HEK293 (cell line): ENCODE data around the gene TOPAZ1.

ENCODE experiments used
- CTCF ChIA-PET: fragments of 350-600 bp; formaldehyde crosslinking; extraction: SDS; loops from one replicate; lab custom pipeline; 2021; ENCODE audit warnings: antibody characterized with exemption; lab: Yijun Ruan, JAX
- POLR2A ChIA-PET: fragments of 300-600 bp; formaldehyde crosslinking; extraction: SDS; loops from one replicate; lab custom pipeline; 2020; ENCODE audit warnings: antibody characterized with exemption, inconsistent platforms; lab: Yijun Ruan, JAX
- H3K27ac ChIP-seq: fragments of 200-500 bp; sonication (Bioruptor generic); 2 replicates; pipeline ENCODE4 v1.5.1; 2014; ENCODE audit warnings: low read depth, low read length, control low read depth, inconsistent platforms; ENCODE audit errors: extremely low read depth
- H3K36me3 ChIP-seq, 2 experiments: fragments of 200-500 bp in 1 of 2; sonication (Bioruptor generic) in 1 of 2; 1 replicate in 1 of 2; 2 replicates in 1 of 2; pipeline ENCODE4 v1.5.1; 2014 to 2017; ENCODE audit warnings: inconsistent platforms in 2 of 2, low read length in 2 of 2; ENCODE audit not compliant: control insufficient read depth in 2 of 2, insufficient read depth in 1 of 2
- H3K4me1 ChIP-seq: fragments of 200-500 bp; sonication (Bioruptor generic); 2 replicates; pipeline ENCODE4 v1.5.1; 2014; ENCODE audit warnings: mild to moderate bottlenecking, low read length, inconsistent platforms; ENCODE audit not compliant: control insufficient read depth, insufficient read depth
- H3K4me3 ChIP-seq: 2 replicates; pipeline ENCODE4 v1.5.1; 2011; ENCODE audit warnings: low read depth, mild to moderate bottlenecking, control low read depth, low read length, moderate library complexity
- H3K9me3 ChIP-seq: fragments of 200-500 bp; sonication (Bioruptor generic); 2 replicates; pipeline ENCODE4 v1.5.1; 2014; ENCODE audit warnings: low read depth, low read length, inconsistent platforms; ENCODE audit not compliant: control insufficient read depth, insufficient read depth
- HOXA7 ChIP-seq: sonication (generic); formaldehyde crosslinking; IDR thresholded peaks from 2 replicates; pipeline ENCODE4 v1.8.1; 2022; ENCODE audit warnings: missing genetic modification reagents, borderline replicate concordance
- MZF1 ChIP-seq: fragments of 450-650 bp; formaldehyde crosslinking; IDR thresholded peaks from 2 replicates; pipeline ENCODE4 v1.5.1; 2017; ENCODE audit warnings: missing biosample characterization, missing genetic modification characterization, borderline replicate concordance
- PRDM1 ChIP-seq: fragments of 450-650 bp; formaldehyde crosslinking; IDR thresholded peaks from 2 replicates; pipeline ENCODE4; 2016; ENCODE audit warnings: missing biosample characterization, missing genetic modification characterization
- ZNF157 ChIP-seq: fragments of 450-650 bp; formaldehyde crosslinking; IDR thresholded peaks from 2 replicates; pipeline ENCODE4 v1.5.1; 2016; ENCODE audit warnings: missing biosample characterization, missing genetic modification characterization
- ZNF274 ChIP-seq, 2 experiments: fragments of 200-500 bp in 1 of 2; fragments of 450-650 bp in 1 of 2; sonication (Bioruptor generic) in 1 of 2; formaldehyde crosslinking in 1 of 2; IDR thresholded peaks; 2 replicates each; pipeline versions ENCODE4 v1.5.1 to v1.6.1; 2014 to 2016; ENCODE audit warnings: borderline replicate concordance in 1 of 2, inconsistent platforms in 1 of 2, low read length in 1 of 2, missing biosample characterization in 1 of 2, missing genetic modification characterization in 1 of 2
- ZNF366 ChIP-seq: fragments of 450-650 bp; formaldehyde crosslinking; conservative IDR thresholded peaks from 2 replicates; pipeline ENCODE4 v1.5.1; 2016; ENCODE audit warnings: missing biosample characterization, missing genetic modification characterization
- TF ChIP-seq, protein P1 (sequence below): fragments of 450-650 bp; formaldehyde crosslinking; IDR thresholded peaks from 2 replicates; pipeline ENCODE4 v1.5.1; 2016; ENCODE audit warnings: missing biosample characterization, missing genetic modification characterization
- TF ChIP-seq, protein P2 (sequence below): fragments of 450-650 bp; formaldehyde crosslinking; IDR thresholded peaks from 2 replicates; pipeline ENCODE4; 2016; ENCODE audit warnings: missing biosample characterization, missing genetic modification characterization
- TF ChIP-seq, protein P3 (sequence below): fragments of 450-650 bp; IDR thresholded peaks from 2 replicates; pipeline ENCODE4 v1.5.1; 2018; ENCODE audit warnings: missing biosample characterization, missing genetic modification characterization
- TF ChIP-seq, protein P4 (sequence below): fragments of 450-650 bp; formaldehyde crosslinking; IDR thresholded peaks from 2 replicates; pipeline ENCODE4 v1.5.1; 2016; ENCODE audit warnings: missing biosample characterization, missing genetic modification characterization
- TF ChIP-seq, protein P5 (sequence below): fragments of 450-650 bp; formaldehyde crosslinking; IDR thresholded peaks from 2 replicates; pipeline ENCODE4 v1.5.1; 2016; ENCODE audit warnings: missing biosample characterization, missing genetic modification characterization
- TF ChIP-seq, protein P6 (sequence below): fragments of 450-650 bp; formaldehyde crosslinking; IDR thresholded peaks from 2 replicates; pipeline ENCODE4 v1.5.1; 2017; ENCODE audit warnings: missing biosample characterization, missing genetic modification characterization

TOPAZ1 gene

DNA sequence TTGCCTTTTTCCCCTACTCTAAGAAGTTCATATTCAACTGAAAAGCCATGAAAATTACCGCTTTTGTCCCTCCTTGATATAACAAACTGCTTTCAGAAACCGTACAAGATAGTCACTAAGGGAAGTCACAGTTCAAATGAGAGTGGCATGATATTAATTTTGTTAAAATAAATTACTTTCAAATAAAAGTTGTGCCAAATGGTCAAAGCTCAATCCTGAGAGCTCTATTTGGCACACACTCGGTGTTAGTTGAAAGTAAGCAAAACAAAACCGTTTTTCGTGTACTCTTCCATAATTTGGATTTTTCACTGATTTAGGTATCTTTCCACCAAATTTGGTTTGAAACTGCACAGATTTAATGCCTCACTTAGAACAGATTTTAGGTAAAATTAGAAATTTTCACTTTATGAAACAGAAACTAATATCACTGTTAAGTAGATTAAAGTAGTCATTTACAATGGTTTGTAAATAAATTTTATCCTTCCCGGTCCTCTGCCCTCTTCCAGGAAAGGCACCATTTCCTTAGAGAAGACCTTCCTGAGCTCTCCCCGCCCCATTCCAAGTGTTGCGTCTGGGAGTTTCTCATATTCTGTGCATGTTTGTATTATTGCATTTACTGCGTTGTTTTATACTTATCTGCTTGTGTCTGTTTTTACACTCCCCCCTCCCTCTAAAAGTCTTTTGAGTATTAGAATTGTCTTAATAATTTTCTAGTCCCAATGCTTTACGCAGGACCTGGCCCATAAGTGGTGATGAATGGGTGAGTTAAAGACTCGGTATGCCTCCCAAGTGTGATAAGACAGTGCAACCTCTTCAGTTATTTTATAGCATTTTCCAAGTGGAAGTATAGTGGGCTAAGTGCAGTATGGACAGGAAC, 97.7 kb downstream of the TOPAZ1 start (continued):
- TF ChIP-seq MZF1 (tag by site-specific recombination) (no peak), ZNF366 (tag by site-specific recombination) (no peak)
- TF ChIP-seq, protein P1, sequence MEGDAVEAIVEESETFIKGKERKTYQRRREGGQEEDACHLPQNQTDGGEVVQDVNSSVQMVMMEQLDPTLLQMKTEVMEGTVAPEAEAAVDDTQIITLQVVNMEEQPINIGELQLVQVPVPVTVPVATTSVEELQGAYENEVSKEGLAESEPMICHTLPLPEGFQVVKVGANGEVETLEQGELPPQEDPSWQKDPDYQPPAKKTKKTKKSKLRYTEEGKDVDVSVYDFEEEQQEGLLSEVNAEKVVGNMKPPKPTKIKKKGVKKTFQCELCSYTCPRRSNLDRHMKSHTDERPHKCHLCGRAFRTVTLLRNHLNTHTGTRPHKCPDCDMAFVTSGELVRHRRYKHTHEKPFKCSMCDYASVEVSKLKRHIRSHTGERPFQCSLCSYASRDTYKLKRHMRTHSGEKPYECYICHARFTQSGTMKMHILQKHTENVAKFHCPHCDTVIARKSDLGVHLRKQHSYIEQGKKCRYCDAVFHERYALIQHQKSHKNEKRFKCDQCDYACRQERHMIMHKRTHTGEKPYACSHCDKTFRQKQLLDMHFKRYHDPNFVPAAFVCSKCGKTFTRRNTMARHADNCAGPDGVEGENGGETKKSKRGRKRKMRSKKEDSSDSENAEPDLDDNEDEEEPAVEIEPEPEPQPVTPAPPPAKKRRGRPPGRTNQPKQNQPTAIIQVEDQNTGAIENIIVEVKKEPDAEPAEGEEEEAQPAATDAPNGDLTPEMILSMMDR (tag by site-specific recombination): no peak
- TF ChIP-seq, protein P2, sequence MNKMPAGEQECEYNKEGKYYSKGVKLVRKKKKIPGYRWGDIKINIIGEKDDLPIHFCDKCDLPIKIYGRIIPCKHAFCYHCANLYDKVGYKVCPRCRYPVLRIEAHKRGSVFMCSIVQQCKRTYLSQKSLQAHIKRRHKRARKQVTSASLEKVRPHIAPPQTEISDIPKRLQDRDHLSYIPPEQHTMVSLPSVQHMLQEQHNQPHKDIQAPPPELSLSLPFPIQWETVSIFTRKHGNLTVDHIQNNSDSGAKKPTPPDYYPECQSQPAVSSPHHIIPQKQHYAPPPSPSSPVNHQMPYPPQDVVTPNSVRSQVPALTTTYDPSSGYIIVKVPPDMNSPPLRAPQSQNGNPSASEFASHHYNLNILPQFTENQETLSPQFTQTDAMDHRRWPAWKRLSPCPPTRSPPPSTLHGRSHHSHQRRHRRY: no peak
- TF ChIP-seq, protein P3, sequence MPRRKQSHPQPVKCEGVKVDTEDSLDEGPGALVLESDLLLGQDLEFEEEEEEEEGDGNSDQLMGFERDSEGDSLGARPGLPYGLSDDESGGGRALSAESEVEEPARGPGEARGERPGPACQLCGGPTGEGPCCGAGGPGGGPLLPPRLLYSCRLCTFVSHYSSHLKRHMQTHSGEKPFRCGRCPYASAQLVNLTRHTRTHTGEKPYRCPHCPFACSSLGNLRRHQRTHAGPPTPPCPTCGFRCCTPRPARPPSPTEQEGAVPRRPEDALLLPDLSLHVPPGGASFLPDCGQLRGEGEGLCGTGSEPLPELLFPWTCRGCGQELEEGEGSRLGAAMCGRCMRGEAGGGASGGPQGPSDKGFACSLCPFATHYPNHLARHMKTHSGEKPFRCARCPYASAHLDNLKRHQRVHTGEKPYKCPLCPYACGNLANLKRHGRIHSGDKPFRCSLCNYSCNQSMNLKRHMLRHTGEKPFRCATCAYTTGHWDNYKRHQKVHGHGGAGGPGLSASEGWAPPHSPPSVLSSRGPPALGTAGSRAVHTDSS (tag by site-specific recombination): no peak

DNA sequence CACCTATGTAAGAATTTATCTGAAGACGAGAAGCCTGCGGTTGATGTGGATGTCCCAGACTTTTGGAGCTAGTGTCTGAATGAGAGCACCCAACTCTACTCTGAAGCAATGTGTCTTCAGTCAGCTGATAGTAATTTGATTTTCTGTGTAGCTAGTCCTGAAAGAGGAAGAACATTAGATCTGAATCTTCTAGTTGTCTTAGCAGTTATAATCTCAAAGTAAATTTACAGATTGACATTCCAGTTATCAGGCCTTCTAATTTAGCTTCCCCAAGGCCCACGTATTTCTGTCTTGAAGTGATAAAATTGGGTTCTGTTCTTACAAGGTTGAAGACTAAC, 98.3 kb downstream of the TOPAZ1 start:
- no peak overlapping the region for H3K27ac ChIP-seq
- no peaks in the 10 kb centered on the region for H3K36me3 ChIP-seq
- H3K9me3 ChIP-seq: no peaks in the 10 kb centered on the region
- TF ChIP-seq, protein P4, sequence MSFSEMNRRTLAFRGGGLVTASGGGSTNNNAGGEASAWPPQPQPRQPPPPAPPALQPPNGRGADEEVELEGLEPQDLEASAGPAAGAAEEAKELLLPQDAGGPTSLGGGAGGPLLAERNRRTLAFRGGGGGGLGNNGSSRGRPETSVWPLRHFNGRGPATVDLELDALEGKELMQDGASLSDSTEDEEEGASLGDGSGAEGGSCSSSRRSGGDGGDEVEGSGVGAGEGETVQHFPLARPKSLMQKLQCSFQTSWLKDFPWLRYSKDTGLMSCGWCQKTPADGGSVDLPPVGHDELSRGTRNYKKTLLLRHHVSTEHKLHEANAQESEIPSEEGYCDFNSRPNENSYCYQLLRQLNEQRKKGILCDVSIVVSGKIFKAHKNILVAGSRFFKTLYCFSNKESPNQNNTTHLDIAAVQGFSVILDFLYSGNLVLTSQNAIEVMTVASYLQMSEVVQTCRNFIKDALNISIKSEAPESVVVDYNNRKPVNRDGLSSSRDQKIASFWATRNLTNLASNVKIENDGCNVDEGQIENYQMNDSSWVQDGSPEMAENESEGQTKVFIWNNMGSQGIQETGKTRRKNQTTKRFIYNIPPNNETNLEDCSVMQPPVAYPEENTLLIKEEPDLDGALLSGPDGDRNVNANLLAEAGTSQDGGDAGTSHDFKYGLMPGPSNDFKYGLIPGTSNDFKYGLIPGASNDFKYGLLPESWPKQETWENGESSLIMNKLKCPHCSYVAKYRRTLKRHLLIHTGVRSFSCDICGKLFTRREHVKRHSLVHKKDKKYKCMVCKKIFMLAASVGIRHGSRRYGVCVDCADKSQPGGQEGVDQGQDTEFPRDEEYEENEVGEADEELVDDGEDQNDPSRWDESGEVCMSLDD (tag by site-specific recombination): no peak
- no peak for TF ChIP-seq ZNF157 (tag by site-specific recombination)
- TF ChIP-seq PRDM1 (tag by site-specific recombination): no peak
- no peak for TF ChIP-seq ZNF274 (IDR thresholded peaks at IDR 0.05; ENCODE audit: low read length)
- no peak for TF ChIP-seq ZNF274 (tag by site-specific recombination; IDR thresholded peaks at IDR 0.05; ENCODE audit: borderline replicate concordance)
- TF ChIP-seq, protein P5, sequence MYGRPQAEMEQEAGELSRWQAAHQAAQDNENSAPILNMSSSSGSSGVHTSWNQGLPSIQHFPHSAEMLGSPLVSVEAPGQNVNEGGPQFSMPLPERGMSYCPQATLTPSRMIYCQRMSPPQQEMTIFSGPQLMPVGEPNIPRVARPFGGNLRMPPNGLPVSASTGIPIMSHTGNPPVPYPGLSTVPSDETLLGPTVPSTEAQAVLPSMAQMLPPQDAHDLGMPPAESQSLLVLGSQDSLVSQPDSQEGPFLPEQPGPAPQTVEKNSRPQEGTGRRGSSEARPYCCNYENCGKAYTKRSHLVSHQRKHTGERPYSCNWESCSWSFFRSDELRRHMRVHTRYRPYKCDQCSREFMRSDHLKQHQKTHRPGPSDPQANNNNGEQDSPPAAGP (tag by site-specific recombination): no peak
- TF ChIP-seq, all 188 proteins: peak for 0
- POLR2A ChIA-PET: no interaction called here
- H3K4me3 ChIP-seq: no peak overlapping the region
- CTCF ChIA-PET: interaction anchor here (0.6 kb wide), 1 partner anchor 20 kb away, joined by 3 read pairs; no protein-coding TSS in a partner anchor
- H3K4me1 ChIP-seq: no peaks in the 10 kb centered on the region

DNA sequence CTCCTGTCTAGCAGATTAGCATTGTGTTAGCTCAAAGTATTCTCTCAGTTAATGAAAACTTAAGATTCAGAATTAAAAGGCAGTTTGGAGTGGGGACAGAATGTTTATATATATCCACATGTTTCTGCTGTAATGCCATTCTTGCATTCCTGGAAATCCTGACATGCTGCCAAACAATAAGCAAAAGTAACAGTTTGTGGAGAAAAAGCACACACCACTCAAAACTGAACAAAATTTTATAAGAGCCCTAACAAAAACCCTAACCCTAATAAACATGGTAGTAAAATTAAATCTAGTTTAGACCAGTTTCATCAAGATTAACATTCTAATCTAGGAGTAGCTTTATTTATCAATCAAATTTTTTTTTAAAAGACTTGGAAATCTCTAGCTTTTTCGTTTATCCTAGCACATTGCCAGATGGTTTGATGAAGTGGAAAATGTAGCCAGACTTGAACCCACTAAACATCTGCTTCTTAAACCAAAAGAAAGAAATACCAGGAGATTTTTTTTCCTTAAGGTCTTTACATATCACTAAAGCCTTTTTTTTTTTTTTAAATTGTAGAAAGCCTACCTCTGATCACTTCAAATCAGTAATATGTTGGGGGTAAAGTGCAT, 100.6 kb downstream of the TOPAZ1 start:
- ChIA-PET CTCF (interaction anchor here (0.6 to 0.7 kb wide), 2 partner anchors 45 to 295 kb away, joined by 3 to 5 read pairs; no protein-coding TSS in a partner anchor), POLR2A (interaction anchor here (0.7 kb wide), 1 partner anchor 1993 kb away, joined by 4 read pairs; no protein-coding TSS in a partner anchor)

More for the DNA sequence above, 100.6 kb downstream of the TOPAZ1 start:
- Histone ChIP-seq H3K9me3 (no peaks in the 10 kb centered on the region), H3K27ac (no peak overlapping the region), H3K36me3 (no peaks in the 10 kb centered on the region), H3K4me1 (no peaks in the 10 kb centered on the region), H3K4me3 (no peak overlapping the region)
- TF ChIP-seq, protein P6, sequence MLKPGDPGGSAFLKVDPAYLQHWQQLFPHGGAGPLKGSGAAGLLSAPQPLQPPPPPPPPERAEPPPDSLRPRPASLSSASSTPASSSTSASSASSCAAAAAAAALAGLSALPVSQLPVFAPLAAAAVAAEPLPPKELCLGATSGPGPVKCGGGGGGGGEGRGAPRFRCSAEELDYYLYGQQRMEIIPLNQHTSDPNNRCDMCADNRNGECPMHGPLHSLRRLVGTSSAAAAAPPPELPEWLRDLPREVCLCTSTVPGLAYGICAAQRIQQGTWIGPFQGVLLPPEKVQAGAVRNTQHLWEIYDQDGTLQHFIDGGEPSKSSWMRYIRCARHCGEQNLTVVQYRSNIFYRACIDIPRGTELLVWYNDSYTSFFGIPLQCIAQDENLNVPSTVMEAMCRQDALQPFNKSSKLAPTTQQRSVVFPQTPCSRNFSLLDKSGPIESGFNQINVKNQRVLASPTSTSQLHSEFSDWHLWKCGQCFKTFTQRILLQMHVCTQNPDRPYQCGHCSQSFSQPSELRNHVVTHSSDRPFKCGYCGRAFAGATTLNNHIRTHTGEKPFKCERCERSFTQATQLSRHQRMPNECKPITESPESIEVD (tag by site-specific recombination): peak; percentile 58
- TF ChIP-seq HOXA7 (CRISPR knock-in tag): no peak
